Measurements from ENCODE around the gene RPL41. TPM values are rescaled to one million over a fixed set of nuclear protein-coding genes. Genes with fewer than 3 reads are reported as not detected.
"Not testable (repeated sequence)": the region's sequence is repeated elsewhere in the genome, so short reads cannot be mapped to it uniquely, and the experiment has no call there.

RPL41 gene
- total RNA-seq, result 1,000 to 10,000 TPM in 4 of 6 experiments, 100 to 1,000 TPM in 2; 516 to 1,547 (median 1,257) TPM
- long read RNA-seq, transcript RPL41-202 (4 exons, 469 nt), result major isoform, 1,785 of 1,842 reads
- long read RNA-seq, transcript RPL41-204 (3 exons, 699 nt), result minor isoform, 21 of 1,842 reads
- long read RNA-seq, partial matches to known transcripts, result 4 of 1,842 reads
- long read RNA-seq, other reads (novel, unspliced or antisense), result 29 of 1,842 reads

DNA sequence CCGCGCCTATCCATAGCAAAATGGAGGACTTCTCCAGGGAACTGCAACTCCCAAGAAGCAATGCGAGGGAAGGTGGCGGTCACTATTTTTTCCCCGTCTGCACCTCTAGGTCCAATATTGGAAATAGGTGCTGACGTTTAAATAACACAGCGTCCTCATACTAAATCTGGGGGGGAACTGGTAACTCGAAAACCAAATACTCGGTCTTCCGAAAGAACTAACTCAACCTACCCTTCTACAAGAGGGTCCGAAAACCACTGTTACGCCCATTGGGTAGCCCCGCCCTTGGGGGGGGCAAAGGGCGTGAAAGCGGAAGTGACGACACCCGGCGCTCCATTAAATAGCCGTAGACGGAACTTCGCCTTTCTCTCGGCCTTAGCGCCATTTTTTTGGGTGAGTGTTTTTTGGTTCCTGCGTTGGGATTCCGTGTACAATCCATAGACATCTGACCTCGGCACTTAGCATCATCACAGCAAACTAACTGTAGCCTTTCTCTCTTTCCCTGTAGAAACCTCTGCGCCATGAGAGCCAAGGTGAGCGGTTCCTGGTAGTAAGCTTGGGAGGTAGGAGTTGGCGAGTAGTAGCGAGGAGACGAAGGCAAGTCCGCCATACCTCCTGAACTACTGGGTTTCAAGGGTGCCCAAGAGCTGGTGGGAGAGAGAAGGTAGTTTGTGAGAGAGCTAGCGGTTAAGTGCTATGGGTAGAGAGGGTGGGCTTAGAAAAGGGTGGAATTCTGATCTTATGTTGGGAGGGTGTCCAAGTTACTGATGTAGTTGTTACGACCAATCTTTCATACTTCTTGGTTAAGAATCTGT, at the start of gene RPL41:
Gene RPL41 (plus strand): TSS at position 367 of the 815 bp plus-strand sequence.
- intact Hi-C loops (cut with DNase I), result no loop called here
- peak; percentile 95 for TF ChIP-seq POLR2A (IDR thresholded peaks at IDR 0.05)
- TF ChIP-seq, protein P1, sequence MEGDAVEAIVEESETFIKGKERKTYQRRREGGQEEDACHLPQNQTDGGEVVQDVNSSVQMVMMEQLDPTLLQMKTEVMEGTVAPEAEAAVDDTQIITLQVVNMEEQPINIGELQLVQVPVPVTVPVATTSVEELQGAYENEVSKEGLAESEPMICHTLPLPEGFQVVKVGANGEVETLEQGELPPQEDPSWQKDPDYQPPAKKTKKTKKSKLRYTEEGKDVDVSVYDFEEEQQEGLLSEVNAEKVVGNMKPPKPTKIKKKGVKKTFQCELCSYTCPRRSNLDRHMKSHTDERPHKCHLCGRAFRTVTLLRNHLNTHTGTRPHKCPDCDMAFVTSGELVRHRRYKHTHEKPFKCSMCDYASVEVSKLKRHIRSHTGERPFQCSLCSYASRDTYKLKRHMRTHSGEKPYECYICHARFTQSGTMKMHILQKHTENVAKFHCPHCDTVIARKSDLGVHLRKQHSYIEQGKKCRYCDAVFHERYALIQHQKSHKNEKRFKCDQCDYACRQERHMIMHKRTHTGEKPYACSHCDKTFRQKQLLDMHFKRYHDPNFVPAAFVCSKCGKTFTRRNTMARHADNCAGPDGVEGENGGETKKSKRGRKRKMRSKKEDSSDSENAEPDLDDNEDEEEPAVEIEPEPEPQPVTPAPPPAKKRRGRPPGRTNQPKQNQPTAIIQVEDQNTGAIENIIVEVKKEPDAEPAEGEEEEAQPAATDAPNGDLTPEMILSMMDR (IDR thresholded peaks at IDR 0.05), result no peak
- peak; percentile 61 to 64 (median 63) for ATAC-seq

DNA sequence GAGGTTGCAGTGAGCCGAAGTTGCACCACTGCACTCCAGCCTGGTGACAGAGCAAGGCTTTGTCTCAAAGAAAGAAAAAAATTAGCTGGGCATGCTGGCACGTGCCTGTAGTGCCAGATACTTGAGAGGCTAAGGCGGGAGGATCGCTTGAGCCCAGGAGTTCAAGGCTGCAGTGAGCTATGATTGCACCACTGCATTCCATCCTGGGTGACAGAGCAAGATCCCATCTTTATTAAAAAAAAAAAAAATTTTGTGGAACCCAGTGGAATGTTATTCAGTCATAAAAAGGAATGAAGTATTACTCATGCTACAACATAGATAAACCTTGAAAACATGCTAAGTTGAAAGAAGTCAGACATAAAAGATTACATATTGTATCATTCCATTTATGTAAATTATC, 44.8 kb upstream of the RPL41 start:
- TF ChIP-seq POLR2A (IDR thresholded peaks at IDR 0.05), result no peak
- TF ChIP-seq, protein P1 (IDR thresholded peaks at IDR 0.05), result no peak
- no peak for ATAC-seq
- no peaks in the 10 kb centered on the region for H3K36me3 ChIP-seq

More for the DNA sequence above, at the start of gene RPL41:
- H3K36me3 ChIP-seq, result peaks cover 0 to 21% (median 5%) of the 10 kb centered on the region in 4 donors
- H3K27me3 ChIP-seq, result no peaks in the 10 kb centered on the region
- H3K4me3 ChIP-seq, result peak within 1 kb of the TSS; percentile 58 to 95 (median 74)
- under 1% methylated on average over 34 of the region's 34 CpGs for WGBS (ENCODE audit: insufficient coverage, low coverage, low lambda C conversion rate, missing lambda C conversion rate)
- H3K27ac ChIP-seq, result peak within 1 kb of the TSS; percentile 78 to 88 (median 81)
- peaks cover 0 to 27% (median 13%) of the 10 kb centered on the region in 4 donors for H3K4me1 ChIP-seq
- H3K9me3 ChIP-seq, result no peaks in the 10 kb centered on the region
- peak; percentile 92 to 95 (median 94) for DNase-seq

DNA sequence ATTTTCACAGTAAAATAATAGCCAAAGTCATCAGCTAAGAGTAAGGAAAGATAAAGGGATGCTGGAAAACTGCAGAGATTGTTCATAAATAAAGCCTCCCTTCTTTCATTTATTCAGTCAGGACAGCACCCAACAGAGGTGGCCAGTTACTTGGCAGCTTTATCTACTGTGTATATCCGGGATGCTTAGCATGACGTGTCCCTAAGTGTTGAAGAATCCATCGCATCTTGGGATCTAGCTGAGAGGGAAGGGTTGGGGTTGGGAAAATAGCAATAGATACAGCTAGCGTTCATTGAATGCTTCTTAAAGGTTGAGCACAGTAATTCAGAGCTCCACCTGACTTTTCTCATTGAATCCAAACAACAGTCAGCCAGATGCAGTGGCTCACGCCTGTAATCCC, 42.0 kb upstream of the RPL41 start:
- H3K36me3 ChIP-seq, result no peaks in the 10 kb centered on the region
- DNase-seq (no peak), ATAC-seq (no peak)
- no peak overlapping the region for H3K27ac ChIP-seq
- H3K4me3 ChIP-seq, result no peak overlapping the region
- H3K9me3 ChIP-seq, result no peaks in the 10 kb centered on the region
- peaks cover 0 to 9% (median 0%) of the 10 kb centered on the region in 4 donors for H3K4me1 ChIP-seq
- intact Hi-C loops (cut with DNase I), result no loop called here
- 94% methylated on average over 5 of the region's 5 CpGs for WGBS (ENCODE audit: insufficient coverage, low coverage, low lambda C conversion rate, missing lambda C conversion rate)
- TF ChIP-seq POLR2A (IDR thresholded peaks at IDR 0.05), result no peak
- TF ChIP-seq, protein P1 (IDR thresholded peaks at IDR 0.05), result no peak
- no peaks in the 10 kb centered on the region for H3K27me3 ChIP-seq

More for the DNA sequence above, 44.8 kb upstream of the RPL41 start:
- Histone ChIP-seq H3K9me3 (no peaks in the 10 kb centered on the region), H3K27me3 (no peaks in the 10 kb centered on the region), H3K4me1 (no peaks in the 10 kb centered on the region), H3K27ac (no peak overlapping the region), H3K4me3 (no peak overlapping the region)
- DNase-seq, result no peak
- 91% methylated on average over 4 of the region's 4 CpGs for WGBS (ENCODE audit: insufficient coverage, low coverage, low lambda C conversion rate, missing lambda C conversion rate)
- intact Hi-C loops (cut with DNase I), result no loop called here

DNA sequence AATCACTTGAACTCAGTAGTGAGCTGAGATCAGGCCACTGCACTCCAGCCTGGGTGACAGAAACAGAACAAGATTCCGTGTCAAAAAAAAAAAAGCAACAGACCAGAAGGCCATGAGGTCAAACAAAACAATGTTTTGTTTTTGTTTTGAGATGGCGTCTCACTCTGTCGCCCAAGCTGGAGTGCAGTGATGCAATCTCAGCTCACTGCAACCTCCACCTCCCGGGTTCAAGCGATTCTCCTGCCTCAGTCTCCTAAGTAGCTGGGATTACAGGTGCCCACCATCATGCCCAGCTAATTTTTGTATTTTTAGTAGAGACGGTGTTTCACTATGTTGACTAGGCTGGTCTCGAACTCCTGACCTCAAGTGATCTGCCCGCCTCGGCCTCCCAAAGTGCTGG, 38.5 kb upstream of the RPL41 start:
- H3K4me3 ChIP-seq; intact Hi-C loops (cut with DNase I); H3K9me3 ChIP-seq; H3K36me3 ChIP-seq; H3K27me3 ChIP-seq; DNase-seq; ATAC-seq: not testable (repeated sequence)
- WGBS (ENCODE audit: insufficient coverage, low coverage, low lambda C conversion rate, missing lambda C conversion rate), result 78% methylated on average over 6 of the region's 9 CpGs
- H3K4me1 ChIP-seq, result peaks cover 0 to 20% (median 1%) of the 10 kb centered on the region in 4 donors
- H3K27ac ChIP-seq, result peak overlapping the region in 1 of 3 donors; percentile 93

DNA sequence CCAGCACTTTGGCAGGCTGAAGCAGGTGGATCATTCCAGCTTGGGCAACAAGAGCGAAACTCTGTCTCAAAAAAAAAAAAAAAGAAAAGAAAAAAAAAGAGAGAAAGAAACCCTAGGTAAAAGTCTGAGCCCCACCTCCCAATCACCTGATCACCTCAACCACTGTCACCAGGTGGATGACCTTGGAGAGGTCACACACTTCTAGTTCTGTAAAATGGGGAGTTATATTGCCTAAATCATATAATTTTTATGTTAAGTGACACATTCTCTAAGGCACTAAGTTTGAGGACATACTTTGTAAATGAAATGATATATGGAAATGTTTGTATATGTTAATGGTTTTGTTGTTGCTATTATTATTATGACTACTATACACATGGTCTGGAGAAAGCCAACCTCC, 38.0 kb upstream of the RPL41 start:
- H3K27ac ChIP-seq, result peak overlapping the region in 1 of 3 donors; percentile 93
- no peaks in the 10 kb centered on the region for H3K27me3 ChIP-seq
- WGBS (ENCODE audit: insufficient coverage, low coverage, low lambda C conversion rate, missing lambda C conversion rate), result 50% methylated on average over 1 of the region's 1 CpG

More for the DNA sequence above, 38.0 kb upstream of the RPL41 start:
- H3K9me3 ChIP-seq, result no peaks in the 10 kb centered on the region
- intact Hi-C loops (cut with DNase I), result no loop called here
- TF ChIP-seq, protein P1 (IDR thresholded peaks at IDR 0.05), result no peak
- TF ChIP-seq POLR2A (IDR thresholded peaks at IDR 0.05), result no peak
- ATAC-seq, result no peak
- H3K4me1 ChIP-seq, result peaks cover 0 to 24% (median 3%) of the 10 kb centered on the region in 4 donors
- peaks cover 0 to 2% (median under 1%) of the 10 kb centered on the region in 4 donors for H3K36me3 ChIP-seq
- no peak for DNase-seq
- peak overlapping the region in 1 of 3 donors; percentile 90 for H3K4me3 ChIP-seq

All from right lobe of liver (tissue), 6 donors.